ENCODE data around the gene SORCS2. TPM values are rescaled to one million over a fixed set of nuclear protein-coding genes. Genes with fewer than 3 reads are reported as not detected.

The SORCS2 gene
- total and polyA plus RNA-seq, 2 donors: 2.2 to 2.7 TPM

DNA sequence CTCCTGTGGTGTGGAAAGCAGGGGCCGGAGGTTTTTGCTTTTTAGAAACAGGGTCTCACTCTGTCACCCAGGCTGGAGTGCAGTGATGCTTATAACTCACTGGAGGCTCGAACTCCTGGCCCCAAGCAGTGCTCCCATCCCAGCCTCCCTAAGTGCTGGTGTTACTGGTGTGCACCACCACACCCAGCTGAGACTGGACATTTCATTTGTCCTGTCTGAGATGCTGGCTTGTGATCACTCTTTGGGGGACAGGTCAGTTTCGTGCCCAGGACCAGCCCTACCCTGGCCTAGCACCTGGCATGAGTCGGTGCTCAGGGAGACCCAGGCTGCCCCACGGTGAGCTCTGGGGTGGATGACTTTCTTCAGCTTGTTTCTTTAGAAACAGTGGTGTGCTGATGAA, 231.1 kb downstream of the SORCS2 start:
- WGBS: 89% methylated on average over 5 of the region's 5 CpGs
- DNase-seq (ENCODE audit: low read depth in 6 of 9, low spot score in 9 of 9): no peak
- no peaks in the 10 kb centered on the region for H3K27me3 ChIP-seq (ENCODE audit: control insufficient read depth in 2 of 2, insufficient read depth in 1 of 2, low read length in 1 of 2)
- no peaks in the 10 kb centered on the region for H3K36me3 ChIP-seq (ENCODE audit: control insufficient read depth in 2 of 2, insufficient read depth in 2 of 2, low read length in 1 of 2)
- peaks cover 0 to 2% of the 10 kb centered on the region in 2 donors for H3K4me1 ChIP-seq (ENCODE audit: control insufficient read depth in 2 of 2, insufficient read depth in 2 of 2, low read length in 2 of 2)
- no peaks in the 10 kb centered on the region for H3K9me3 ChIP-seq (ENCODE audit: control insufficient read depth in 2 of 2, insufficient read depth in 1 of 2, low read length in 1 of 2)
- H3K27ac ChIP-seq (ENCODE audit: low read depth in 1 of 2, low read length in 1 of 2): peak overlapping the region in 1 of 2 donors; percentile 9
- no peak overlapping the region for H3K4me3 ChIP-seq (ENCODE audit: low read length in 2 of 2)

DNA sequence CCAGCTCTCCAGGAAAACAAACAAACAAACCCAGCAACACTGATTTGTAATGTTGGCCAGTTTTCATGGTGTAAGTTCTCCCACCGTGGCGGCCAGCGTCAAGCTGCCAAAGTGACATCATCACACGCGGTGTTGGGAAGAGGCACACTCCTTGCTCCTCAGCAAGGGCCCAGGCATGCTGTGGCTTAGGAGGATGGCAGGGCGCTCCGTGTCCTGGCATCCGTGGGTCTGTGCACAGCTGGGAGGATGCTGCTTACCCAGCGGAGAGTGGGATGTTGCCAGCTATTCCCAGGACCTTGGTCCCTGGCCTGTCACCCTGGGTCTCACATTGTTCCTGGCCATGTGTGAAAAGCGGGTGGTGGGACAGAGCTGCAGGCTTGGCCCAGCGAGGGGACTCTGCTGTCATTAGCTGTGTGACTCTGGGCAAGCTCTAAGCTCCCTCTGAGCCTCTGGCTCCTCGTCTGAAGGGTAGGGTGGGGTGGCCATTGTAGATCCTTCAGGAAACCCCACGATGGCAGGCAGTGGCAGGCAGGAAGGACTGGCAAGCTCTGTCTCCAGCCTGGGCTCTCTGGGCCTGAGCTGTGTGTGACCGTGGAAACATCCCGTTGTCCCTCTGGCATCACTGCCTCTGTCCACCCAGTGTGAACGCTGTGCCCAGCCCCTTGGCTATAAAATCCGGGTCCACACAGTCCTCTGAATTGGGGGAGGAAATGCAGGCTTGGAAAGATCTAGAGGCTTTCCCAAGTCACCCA, 231.6 kb downstream of the SORCS2 start:
- Histone ChIP-seq H3K27ac (ENCODE audit: low read depth in 1 of 2, low read length in 1 of 2) (no peak overlapping the region), H3K27me3 (ENCODE audit: control insufficient read depth in 2 of 2, insufficient read depth in 1 of 2, low read length in 1 of 2) (no peaks in the 10 kb centered on the region), H3K4me3 (ENCODE audit: low read length in 2 of 2) (no peak overlapping the region), H3K36me3 (ENCODE audit: control insufficient read depth in 2 of 2, insufficient read depth in 2 of 2, low read length in 1 of 2) (no peaks in the 10 kb centered on the region), H3K9me3 (ENCODE audit: control insufficient read depth in 2 of 2, insufficient read depth in 1 of 2, low read length in 1 of 2) (no peaks in the 10 kb centered on the region), H3K4me1 (ENCODE audit: control insufficient read depth in 2 of 2, insufficient read depth in 2 of 2, low read length in 2 of 2) (peaks cover 0 to 2% of the 10 kb centered on the region in 2 donors)
- no peak for DNase-seq (ENCODE audit: low read depth in 6 of 9, low spot score in 9 of 9)
- WGBS: 84% methylated on average over 17 of the region's 17 CpGs

DNA sequence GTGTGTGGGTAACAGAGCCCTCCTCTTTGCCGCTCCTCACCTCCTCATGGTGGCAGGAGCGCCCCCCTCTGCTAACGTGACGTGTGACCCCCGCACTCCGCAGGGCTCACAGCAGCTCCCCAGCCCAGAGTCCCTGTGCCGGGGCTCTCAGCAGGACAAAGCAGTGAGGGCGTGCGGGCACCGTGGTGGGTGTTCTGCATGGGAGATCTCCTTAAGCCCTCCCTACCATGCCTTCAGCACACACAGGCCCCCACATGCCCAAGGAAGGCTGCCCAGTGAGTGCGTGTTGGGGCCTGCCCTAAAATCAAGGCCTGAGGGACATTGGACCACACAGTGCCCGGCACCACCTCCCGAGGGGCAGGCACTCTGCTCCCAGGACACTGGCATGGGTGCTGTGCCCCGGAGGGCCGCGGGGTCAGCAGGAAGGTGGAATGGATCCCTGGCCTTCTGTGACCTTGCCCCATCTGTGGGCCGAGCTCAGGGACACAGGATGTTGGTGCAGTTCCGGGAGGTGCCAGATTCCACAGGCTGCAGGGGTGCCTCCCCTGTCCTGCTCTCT, 232.3 kb downstream of the SORCS2 start:
- H3K4me3 ChIP-seq (ENCODE audit: low read length in 2 of 2): no peak overlapping the region
- H3K9me3 ChIP-seq (ENCODE audit: control insufficient read depth in 2 of 2, insufficient read depth in 1 of 2, low read length in 1 of 2): no peaks in the 10 kb centered on the region
- WGBS: 82% methylated on average over 18 of the region's 18 CpGs
- H3K4me1 ChIP-seq (ENCODE audit: control insufficient read depth in 2 of 2, insufficient read depth in 2 of 2, low read length in 2 of 2): peaks cover 0 to 2% of the 10 kb centered on the region in 2 donors
- H3K36me3 ChIP-seq (ENCODE audit: control insufficient read depth in 2 of 2, insufficient read depth in 2 of 2, low read length in 1 of 2): no peaks in the 10 kb centered on the region
- DNase-seq (ENCODE audit: low read depth in 6 of 9, low spot score in 9 of 9): no peak
- H3K27me3 ChIP-seq (ENCODE audit: control insufficient read depth in 2 of 2, insufficient read depth in 1 of 2, low read length in 1 of 2): no peaks in the 10 kb centered on the region
- H3K27ac ChIP-seq (ENCODE audit: low read depth in 1 of 2, low read length in 1 of 2): no peak overlapping the region

DNA sequence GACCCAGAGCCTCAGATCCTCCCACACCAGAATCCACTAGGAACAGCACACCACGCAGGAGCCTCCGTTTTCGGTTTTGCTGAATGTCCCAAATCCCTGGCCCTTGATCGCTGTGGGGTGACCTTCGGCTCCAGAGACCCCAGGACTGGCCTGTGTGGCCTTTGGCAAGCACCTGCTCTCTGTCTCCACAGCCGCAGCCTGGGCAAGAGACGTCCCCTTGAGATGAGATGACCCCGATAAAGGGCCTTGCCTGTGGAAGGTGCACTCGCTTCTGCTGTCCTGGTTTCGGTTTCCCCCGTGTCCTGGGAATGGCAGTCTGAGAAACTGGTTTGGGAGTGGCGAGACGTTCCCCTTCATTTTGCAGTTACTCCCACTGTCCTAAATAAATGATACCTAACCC, 232.8 kb downstream of the SORCS2 start:
- H3K27ac ChIP-seq (ENCODE audit: low read depth in 1 of 2, low read length in 1 of 2): no peak overlapping the region
- DNase-seq (ENCODE audit: low read depth in 6 of 9, low spot score in 9 of 9): no peak
- H3K27me3 ChIP-seq (ENCODE audit: control insufficient read depth in 2 of 2, insufficient read depth in 1 of 2, low read length in 1 of 2): no peaks in the 10 kb centered on the region
- WGBS: 91% methylated on average over 13 of the region's 13 CpGs
- H3K4me1 ChIP-seq (ENCODE audit: control insufficient read depth in 2 of 2, insufficient read depth in 2 of 2, low read length in 2 of 2): peaks cover 0 to 2% of the 10 kb centered on the region in 2 donors
- H3K4me3 ChIP-seq (ENCODE audit: low read length in 2 of 2): no peak overlapping the region
- no peaks in the 10 kb centered on the region for H3K9me3 ChIP-seq (ENCODE audit: control insufficient read depth in 2 of 2, insufficient read depth in 1 of 2, low read length in 1 of 2)
- no peaks in the 10 kb centered on the region for H3K36me3 ChIP-seq (ENCODE audit: control insufficient read depth in 2 of 2, insufficient read depth in 2 of 2, low read length in 1 of 2)

DNA sequence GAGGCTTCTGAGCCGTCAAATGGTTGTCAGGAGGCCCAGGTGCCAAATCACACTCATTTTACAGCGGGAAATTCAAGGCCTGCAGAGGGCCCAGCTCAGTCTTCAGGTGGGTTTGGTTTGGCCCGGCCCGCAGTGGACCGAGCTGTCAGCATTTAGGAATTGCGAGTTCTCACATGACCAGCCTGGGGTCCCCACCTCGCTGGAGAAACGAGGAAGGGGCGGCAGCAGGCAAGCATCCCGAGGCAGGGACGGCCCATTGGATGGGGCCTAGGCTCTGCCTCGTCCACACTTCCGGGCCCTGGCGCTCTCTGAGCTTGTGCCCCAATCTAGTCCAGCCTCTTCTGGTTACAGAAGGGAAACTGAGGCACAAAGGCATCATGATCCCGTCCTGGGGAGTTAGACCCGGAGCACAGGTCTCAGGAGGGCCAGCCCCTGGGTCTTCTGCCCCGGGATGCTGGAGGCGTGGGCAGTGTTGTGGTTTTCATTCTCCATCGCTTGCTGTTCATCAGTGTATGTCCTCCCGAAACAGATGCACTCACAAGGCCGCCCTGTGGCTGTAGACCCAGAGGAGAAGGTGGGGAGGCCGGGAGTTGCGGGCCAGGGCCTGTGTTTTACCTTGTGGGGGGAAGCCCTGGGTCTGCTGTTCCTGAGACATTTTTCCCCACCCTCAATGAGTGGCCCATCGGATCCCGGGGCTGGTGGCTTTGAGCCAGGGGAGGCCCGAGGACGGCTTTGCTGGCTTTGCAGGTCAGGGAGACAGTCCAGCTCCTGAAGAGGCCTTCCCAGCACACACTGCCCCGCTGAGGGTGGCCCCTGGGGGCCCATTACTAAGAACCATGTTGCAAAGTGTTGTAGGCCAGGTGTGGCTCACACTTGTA, 233.5 kb downstream of the SORCS2 start:
- Histone ChIP-seq H3K4me1 (ENCODE audit: control insufficient read depth in 2 of 2, insufficient read depth in 2 of 2, low read length in 2 of 2) (peaks cover 0 to 2% of the 10 kb centered on the region in 2 donors), H3K36me3 (ENCODE audit: control insufficient read depth in 2 of 2, insufficient read depth in 2 of 2, low read length in 1 of 2) (no peaks in the 10 kb centered on the region), H3K9me3 (ENCODE audit: control insufficient read depth in 2 of 2, insufficient read depth in 1 of 2, low read length in 1 of 2) (no peaks in the 10 kb centered on the region), H3K4me3 (ENCODE audit: low read length in 2 of 2) (no peak overlapping the region), H3K27me3 (ENCODE audit: control insufficient read depth in 2 of 2, insufficient read depth in 1 of 2, low read length in 1 of 2) (no peaks in the 10 kb centered on the region), H3K27ac (ENCODE audit: low read depth in 1 of 2, low read length in 1 of 2) (no peak overlapping the region)
- DNase-seq (ENCODE audit: low read depth in 6 of 9, low spot score in 9 of 9): no peak
- 86% methylated on average over 28 of the region's 28 CpGs for WGBS

DNA sequence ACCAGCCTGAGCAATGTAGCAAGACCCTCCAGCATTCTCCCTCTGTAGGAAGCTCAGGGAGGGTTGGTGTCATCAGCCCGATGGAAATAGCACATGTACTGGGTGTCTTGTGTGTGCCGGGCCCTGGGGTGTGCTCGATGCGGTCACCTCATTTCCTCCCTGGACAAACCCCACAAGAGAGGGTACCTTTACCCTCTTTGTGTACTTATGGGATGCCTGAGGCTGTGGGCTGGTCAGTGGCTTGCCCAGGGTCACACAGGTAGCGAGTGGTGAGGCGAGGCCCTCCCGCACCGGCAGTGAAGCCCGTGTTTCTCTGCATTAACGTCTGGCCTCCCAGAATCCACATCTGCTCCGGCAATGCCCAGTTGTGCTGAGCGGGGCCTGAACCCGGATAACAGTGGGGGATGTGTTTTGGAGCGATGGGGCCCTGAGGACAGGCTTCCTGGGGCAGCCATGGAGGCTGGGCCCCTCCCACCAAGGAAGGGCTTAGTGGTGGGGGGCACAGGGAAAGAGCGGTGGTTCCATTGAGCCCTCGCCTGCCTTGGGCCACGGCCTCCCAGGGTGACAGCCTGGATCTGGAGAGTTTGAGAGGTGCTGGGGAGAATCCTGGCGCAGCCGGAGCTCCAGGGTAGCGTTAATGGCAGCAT, 234.3 kb downstream of the SORCS2 start:
- Histone ChIP-seq H3K27me3 (ENCODE audit: control insufficient read depth in 2 of 2, insufficient read depth in 1 of 2, low read length in 1 of 2) (no peaks in the 10 kb centered on the region), H3K4me3 (ENCODE audit: low read length in 2 of 2) (no peak overlapping the region), H3K4me1 (ENCODE audit: control insufficient read depth in 2 of 2, insufficient read depth in 2 of 2, low read length in 2 of 2) (peaks cover 0 to 2% of the 10 kb centered on the region in 2 donors), H3K9me3 (ENCODE audit: control insufficient read depth in 2 of 2, insufficient read depth in 1 of 2, low read length in 1 of 2) (no peaks in the 10 kb centered on the region), H3K27ac (ENCODE audit: low read depth in 1 of 2, low read length in 1 of 2) (no peak overlapping the region), H3K36me3 (ENCODE audit: control insufficient read depth in 2 of 2, insufficient read depth in 2 of 2, low read length in 1 of 2) (no peaks in the 10 kb centered on the region)
- no peak for DNase-seq (ENCODE audit: low read depth in 6 of 9, low spot score in 9 of 9)
- WGBS: 95% methylated on average over 20 of the region's 20 CpGs

DNA sequence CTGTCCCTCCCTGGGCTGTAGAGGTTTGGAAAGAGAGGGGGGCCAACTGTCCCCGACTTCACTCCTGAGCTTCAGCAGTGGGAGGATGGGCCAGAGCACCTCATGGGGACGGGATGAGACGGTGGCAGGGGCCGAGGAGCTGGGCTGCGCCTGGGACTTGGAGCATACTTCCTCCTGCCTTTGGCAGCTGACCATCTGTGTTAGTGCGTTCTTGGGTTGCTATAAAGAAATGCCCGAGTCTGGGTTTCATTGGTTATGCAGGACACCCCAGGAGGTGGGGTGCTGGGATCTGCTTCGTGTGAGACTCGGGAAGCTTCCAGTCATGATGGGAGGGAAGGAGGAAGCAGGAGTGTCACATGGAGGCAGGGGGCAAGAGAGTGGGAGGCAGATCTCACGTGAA, 235.0 kb downstream of the SORCS2 start:
- 66% methylated on average over 10 of the region's 10 CpGs for WGBS
- H3K4me3 ChIP-seq (ENCODE audit: low read length in 2 of 2): no peak overlapping the region
- no peaks in the 10 kb centered on the region for H3K9me3 ChIP-seq (ENCODE audit: control insufficient read depth in 2 of 2, insufficient read depth in 1 of 2, low read length in 1 of 2)
- no peak for DNase-seq (ENCODE audit: low read depth in 6 of 9, low spot score in 9 of 9)
- H3K36me3 ChIP-seq (ENCODE audit: control insufficient read depth in 2 of 2, insufficient read depth in 2 of 2, low read length in 1 of 2): no peaks in the 10 kb centered on the region
- no peak overlapping the region for H3K27ac ChIP-seq (ENCODE audit: low read depth in 1 of 2, low read length in 1 of 2)
- H3K4me1 ChIP-seq (ENCODE audit: control insufficient read depth in 2 of 2, insufficient read depth in 2 of 2, low read length in 2 of 2): peaks cover 0 to 2% of the 10 kb centered on the region in 2 donors
- H3K27me3 ChIP-seq (ENCODE audit: control insufficient read depth in 2 of 2, insufficient read depth in 1 of 2, low read length in 1 of 2): no peaks in the 10 kb centered on the region

DNA sequence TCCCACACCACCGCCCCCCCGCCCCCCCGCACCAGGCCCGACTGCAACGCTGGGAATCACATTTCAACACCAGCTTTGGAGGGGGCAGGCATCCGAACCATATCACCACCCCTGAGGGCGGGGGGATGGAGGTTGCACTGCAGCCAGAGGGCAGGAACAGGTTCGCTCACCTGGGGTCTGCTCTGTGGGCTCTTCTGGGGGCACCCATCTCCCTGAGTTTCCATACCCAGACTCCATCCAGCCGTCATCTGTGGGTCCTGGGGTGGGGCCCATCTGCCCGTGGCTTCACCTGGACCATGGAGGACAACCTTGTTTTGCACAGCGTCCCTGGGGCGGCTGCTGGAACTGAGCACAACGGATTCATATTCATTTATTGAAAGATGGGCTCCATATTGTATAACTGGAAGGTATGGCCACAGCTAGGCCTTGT, 235.5 kb downstream of the SORCS2 start:
- Histone ChIP-seq H3K4me3 (ENCODE audit: low read length in 2 of 2) (no peak overlapping the region), H3K4me1 (ENCODE audit: control insufficient read depth in 2 of 2, insufficient read depth in 2 of 2, low read length in 2 of 2) (peaks cover 0 to 2% of the 10 kb centered on the region in 2 donors), H3K9me3 (ENCODE audit: control insufficient read depth in 2 of 2, insufficient read depth in 1 of 2, low read length in 1 of 2) (no peaks in the 10 kb centered on the region), H3K27me3 (ENCODE audit: control insufficient read depth in 2 of 2, insufficient read depth in 1 of 2, low read length in 1 of 2) (no peaks in the 10 kb centered on the region), H3K36me3 (ENCODE audit: control insufficient read depth in 2 of 2, insufficient read depth in 2 of 2, low read length in 1 of 2) (no peaks in the 10 kb centered on the region), H3K27ac (ENCODE audit: low read depth in 1 of 2, low read length in 1 of 2) (no peak overlapping the region)
- DNase-seq (ENCODE audit: low read depth in 6 of 9, low spot score in 9 of 9): no peak
- 76% methylated on average over 13 of the region's 13 CpGs for WGBS

Measured in thymus (tissue), 11 donors.